ENCODE measurements around the gene RPS27L.

RPS27L gene

GRCh38 chr15:63191895-63192618 lies 34.8 kb upstream of the RPS27L start:
- no peak for DNase-seq (ENCODE audit: low spot score)
- Histone ChIP-seq H3K27me3 (ENCODE audit: insufficient read depth, poor library complexity, severe bottlenecking) (no peaks in the 10 kb centered on the region), H3K4me3 (ENCODE audit: severe bottlenecking) (no peak overlapping the region), H3K9me3 (ENCODE audit: severe bottlenecking) (no peaks in the 10 kb centered on the region), H3K36me3 (ENCODE audit: low read depth) (no peaks in the 10 kb centered on the region), H3K4me1 (ENCODE audit: insufficient read depth, poor library complexity, severe bottlenecking) (peaks cover 26% of the 10 kb centered on the region), H3K27ac (ENCODE audit: poor library complexity, severe bottlenecking) (no peak overlapping the region)
- TF ChIP-seq CTCF (IDR thresholded peaks at IDR 0.05; ENCODE audit: poor library complexity, severe bottlenecking): no peak
- ATAC-seq (ENCODE audit: low read depth): no peak

- no peak for ATAC-seq (ENCODE audit: low read depth)
- no peak for TF ChIP-seq CTCF (IDR thresholded peaks at IDR 0.05; ENCODE audit: poor library complexity, severe bottlenecking)
- no peaks in the 10 kb centered on the region for H3K36me3 ChIP-seq (ENCODE audit: low read depth)
- peaks cover 31% of the 10 kb centered on the region for H3K4me1 ChIP-seq (ENCODE audit: insufficient read depth, poor library complexity, severe bottlenecking)
- peak overlapping the region; percentile 23 for H3K27ac ChIP-seq (ENCODE audit: poor library complexity, severe bottlenecking)
- no peaks in the 10 kb centered on the region for H3K9me3 ChIP-seq (ENCODE audit: severe bottlenecking)
- peak overlapping the region; percentile 39 for H3K4me3 ChIP-seq (ENCODE audit: severe bottlenecking)
- DNase-seq (ENCODE audit: low spot score): no peak
- no peaks in the 10 kb centered on the region for H3K27me3 ChIP-seq (ENCODE audit: insufficient read depth, poor library complexity, severe bottlenecking)
Measured at GRCh38 chr15:63190769-63191649, 33.7 kb upstream of the RPS27L start.

GRCh38 chr15:63189941-63190768 lies 32.9 kb upstream of the RPS27L start:
- no peak for ATAC-seq (ENCODE audit: low read depth)
- DNase-seq (ENCODE audit: low spot score): no peak
- no peak for TF ChIP-seq CTCF (IDR thresholded peaks at IDR 0.05; ENCODE audit: poor library complexity, severe bottlenecking)
- Histone ChIP-seq H3K36me3 (ENCODE audit: low read depth) (no peaks in the 10 kb centered on the region), H3K4me1 (ENCODE audit: insufficient read depth, poor library complexity, severe bottlenecking) (peaks cover 37% of the 10 kb centered on the region), H3K27me3 (ENCODE audit: insufficient read depth, poor library complexity, severe bottlenecking) (no peaks in the 10 kb centered on the region), H3K27ac (ENCODE audit: poor library complexity, severe bottlenecking) (peak overlapping the region; percentile 23), H3K9me3 (ENCODE audit: severe bottlenecking) (no peaks in the 10 kb centered on the region), H3K4me3 (ENCODE audit: severe bottlenecking) (peak overlapping the region; percentile 39)

GRCh38 chr15:63188926-63189871 lies 31.9 kb upstream of the RPS27L start, which contains the start of gene RAB8B:
RAB8B (plus strand) TSS chr15:63189606; CDS start chr15:63189625, 19 bp downstream.
- Histone ChIP-seq H3K27ac (ENCODE audit: poor library complexity, severe bottlenecking) (peak within 1 kb of the TSS; percentile 23), H3K9me3 (ENCODE audit: severe bottlenecking) (no peaks in the 10 kb centered on the region), H3K4me3 (ENCODE audit: severe bottlenecking) (peak within 1 kb of the TSS; percentile 39), H3K4me1 (ENCODE audit: insufficient read depth, poor library complexity, severe bottlenecking) (peaks cover 36% of the 10 kb centered on the region), H3K36me3 (ENCODE audit: low read depth) (no peaks in the 10 kb centered on the region), H3K27me3 (ENCODE audit: insufficient read depth, poor library complexity, severe bottlenecking) (no peaks in the 10 kb centered on the region)
- peak; percentile 100 for DNase-seq (ENCODE audit: low spot score)
- TF ChIP-seq CTCF (IDR thresholded peaks at IDR 0.05; ENCODE audit: poor library complexity, severe bottlenecking): peak; percentile 44
- peak; percentile 90 for ATAC-seq (ENCODE audit: low read depth)

Data from RWPE2 (cell line).